ENCODE measurements around the gene MTIF3. TPM values are rescaled to one million over a fixed set of nuclear protein-coding genes. Genes with fewer than 3 reads are reported as not detected.
A peak's percentile ranks its signal among the peaks of the same experiment; 100 is the strongest.

MTIF3 gene
- total RNA-seq, 1 donor from 2014 or later: 38.6 TPM

DNA sequence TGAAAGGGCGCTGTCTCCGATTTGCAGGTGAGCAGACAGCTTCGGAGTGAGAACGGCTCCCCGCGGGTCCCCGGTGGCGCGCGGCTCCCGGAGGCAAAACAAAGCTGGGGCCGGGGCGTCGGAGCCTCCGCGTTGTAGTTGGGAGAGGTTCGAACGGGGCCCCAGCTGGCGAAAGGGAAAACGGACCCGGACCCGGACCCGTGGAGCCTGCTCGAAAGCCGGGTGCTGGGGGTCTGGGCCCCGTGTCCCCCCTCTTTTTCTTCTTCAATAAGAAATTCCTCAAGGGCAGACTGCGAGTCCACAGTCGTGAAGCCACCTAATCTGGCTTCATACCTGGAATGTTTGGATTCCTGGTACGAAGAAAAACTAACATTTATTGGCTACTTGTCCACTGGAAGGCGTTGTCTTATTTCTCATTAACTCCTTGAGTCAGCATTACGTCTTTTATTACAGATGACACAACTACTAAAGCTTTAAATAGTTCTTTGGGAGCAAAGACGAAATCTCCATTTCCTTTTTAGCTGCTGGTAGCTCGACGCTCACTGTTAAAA, 632 bp upstream of the MTIF3 start:
- H3K27me3 ChIP-seq: no peaks in the 10 kb centered on the region
- H3K36me3 ChIP-seq: no peaks in the 10 kb centered on the region
- peaks cover 26% of the 10 kb centered on the region for H3K4me1 ChIP-seq
- H3K9me3 ChIP-seq: no peaks in the 10 kb centered on the region
- peak overlapping the region; percentile 84 for H3K4me3 ChIP-seq
- H3K27ac ChIP-seq: peak overlapping the region; percentile 97
- TF ChIP-seq, protein P1, sequence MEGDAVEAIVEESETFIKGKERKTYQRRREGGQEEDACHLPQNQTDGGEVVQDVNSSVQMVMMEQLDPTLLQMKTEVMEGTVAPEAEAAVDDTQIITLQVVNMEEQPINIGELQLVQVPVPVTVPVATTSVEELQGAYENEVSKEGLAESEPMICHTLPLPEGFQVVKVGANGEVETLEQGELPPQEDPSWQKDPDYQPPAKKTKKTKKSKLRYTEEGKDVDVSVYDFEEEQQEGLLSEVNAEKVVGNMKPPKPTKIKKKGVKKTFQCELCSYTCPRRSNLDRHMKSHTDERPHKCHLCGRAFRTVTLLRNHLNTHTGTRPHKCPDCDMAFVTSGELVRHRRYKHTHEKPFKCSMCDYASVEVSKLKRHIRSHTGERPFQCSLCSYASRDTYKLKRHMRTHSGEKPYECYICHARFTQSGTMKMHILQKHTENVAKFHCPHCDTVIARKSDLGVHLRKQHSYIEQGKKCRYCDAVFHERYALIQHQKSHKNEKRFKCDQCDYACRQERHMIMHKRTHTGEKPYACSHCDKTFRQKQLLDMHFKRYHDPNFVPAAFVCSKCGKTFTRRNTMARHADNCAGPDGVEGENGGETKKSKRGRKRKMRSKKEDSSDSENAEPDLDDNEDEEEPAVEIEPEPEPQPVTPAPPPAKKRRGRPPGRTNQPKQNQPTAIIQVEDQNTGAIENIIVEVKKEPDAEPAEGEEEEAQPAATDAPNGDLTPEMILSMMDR (IDR thresholded peaks at IDR 0.05): no peak
- DNase-seq (peak; percentile 82), ATAC-seq (peak; percentile 17)
- intact Hi-C loops (cut with DNase I): no loop called here

DNA sequence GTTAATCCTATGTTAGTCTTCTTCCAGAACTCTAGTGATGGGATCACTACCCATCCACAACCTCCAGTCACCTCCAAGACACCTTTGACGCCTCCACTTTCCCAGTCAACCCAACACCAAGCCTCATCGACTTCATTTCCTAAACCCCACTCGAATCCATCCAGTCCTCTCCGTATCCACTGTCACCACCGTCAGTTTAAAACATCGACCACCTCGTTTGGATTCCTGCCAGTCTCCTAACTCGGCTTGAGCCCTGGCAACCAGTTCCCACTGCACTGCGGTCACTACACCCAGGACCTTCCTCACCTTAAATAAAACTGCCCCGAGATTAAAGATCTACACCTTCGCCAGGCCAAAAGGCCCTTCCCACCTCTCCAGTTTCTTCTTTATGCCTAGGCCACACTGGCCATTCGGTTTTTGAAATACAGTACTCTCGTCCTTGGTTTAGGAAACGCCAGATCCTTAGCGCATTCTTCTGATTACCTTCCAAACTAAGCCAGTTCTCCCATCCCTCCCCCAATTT, 1.2 kb downstream of the MTIF3 start:
- Histone ChIP-seq H3K36me3 (no peaks in the 10 kb centered on the region), H3K27me3 (no peaks in the 10 kb centered on the region), H3K9me3 (no peaks in the 10 kb centered on the region), H3K4me3 (peak overlapping the region; percentile 84), H3K27ac (peak overlapping the region; percentile 97), H3K4me1 (peaks cover 23% of the 10 kb centered on the region)
- DNase-seq: no peak
- no peak for ATAC-seq
- intact Hi-C loops (cut with DNase I): no loop called here
- TF ChIP-seq, protein P1 (IDR thresholded peaks at IDR 0.05): no peak

DNA sequence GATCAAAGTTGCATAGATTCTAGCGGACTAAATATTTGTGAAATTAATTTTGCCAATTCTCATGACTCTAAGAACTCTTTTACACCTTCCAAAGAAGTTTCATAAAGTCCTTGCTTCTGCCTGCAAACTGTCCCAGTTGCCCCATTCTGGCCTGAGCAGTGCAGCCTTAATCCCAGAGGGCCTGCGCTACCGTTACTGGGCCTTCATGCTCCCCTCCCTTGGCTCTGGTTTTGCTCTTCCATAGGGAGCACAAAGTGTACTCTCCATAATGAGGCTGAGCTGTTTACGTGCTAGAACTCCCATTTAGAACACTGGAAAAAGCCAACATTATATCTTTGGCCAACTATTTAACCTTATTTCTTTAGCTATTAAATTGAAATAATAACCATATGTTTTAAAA, 2.1 kb downstream of the MTIF3 start:
- Histone ChIP-seq H3K27me3 (no peaks in the 10 kb centered on the region), H3K27ac (no peak overlapping the region), H3K9me3 (no peaks in the 10 kb centered on the region), H3K4me1 (peaks cover 23% of the 10 kb centered on the region), H3K36me3 (no peaks in the 10 kb centered on the region), H3K4me3 (peak overlapping the region; percentile 84)
- ATAC-seq (no peak), DNase-seq (no peak)
- TF ChIP-seq, protein P1 (IDR thresholded peaks at IDR 0.05): no peak
- intact Hi-C loops (cut with DNase I): no loop called here

DNA sequence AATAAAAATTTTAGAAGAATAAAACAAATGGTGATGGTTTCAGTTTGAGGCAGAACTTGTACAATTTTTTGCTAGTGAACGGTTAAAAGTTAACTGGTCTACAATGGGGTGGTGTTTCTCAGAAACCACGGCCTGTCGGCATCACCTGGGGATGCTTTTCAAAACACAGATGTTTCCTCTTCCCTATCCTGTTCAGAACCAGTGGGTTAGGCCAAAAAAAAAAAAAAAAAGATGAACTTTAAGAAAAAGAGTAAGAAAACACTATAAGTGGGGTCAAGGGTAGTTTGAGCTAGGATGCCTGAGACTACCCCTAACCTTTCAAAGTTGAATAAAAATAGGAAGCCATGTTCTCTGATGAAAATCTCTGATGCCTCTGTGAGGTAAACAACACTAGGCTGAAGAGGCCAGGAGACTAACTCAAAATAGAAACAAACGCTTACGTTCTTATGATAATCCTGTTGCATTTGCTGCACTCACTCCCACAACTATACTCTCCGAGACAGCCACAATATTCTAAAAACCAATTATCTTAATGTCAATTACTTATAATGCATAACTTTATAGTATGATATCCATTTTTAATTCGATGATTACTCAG, 3.3 kb downstream of the MTIF3 start:
- Histone ChIP-seq H3K36me3 (no peaks in the 10 kb centered on the region), H3K4me1 (peaks cover 23% of the 10 kb centered on the region), H3K9me3 (no peaks in the 10 kb centered on the region), H3K4me3 (no peak overlapping the region), H3K27ac (no peak overlapping the region), H3K27me3 (no peaks in the 10 kb centered on the region)
- DNase-seq: no peak
- no peak for ATAC-seq
- intact Hi-C loops (cut with DNase I): no loop called here
- TF ChIP-seq, protein P1 (IDR thresholded peaks at IDR 0.05): no peak

DNA sequence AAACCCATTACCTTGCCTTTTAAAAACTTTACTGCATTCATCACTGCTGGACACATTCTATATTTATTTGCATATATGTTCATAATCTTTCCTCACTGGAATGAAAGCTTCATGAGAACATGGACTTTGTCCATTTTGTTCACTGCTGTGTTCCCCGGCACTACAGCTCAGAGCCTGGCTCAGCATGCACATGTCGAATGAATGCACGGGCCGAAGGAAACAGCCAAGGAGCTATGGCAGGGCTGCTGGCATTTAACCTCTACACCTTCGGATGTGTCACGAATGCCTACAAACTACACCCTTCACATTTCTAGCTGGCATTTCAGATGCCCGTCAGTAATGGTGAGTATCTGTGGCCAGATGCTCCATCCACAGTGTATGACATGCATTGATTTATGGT, 7.6 kb downstream of the MTIF3 start:
- TF ChIP-seq, protein P1 (IDR thresholded peaks at IDR 0.05): no peak
- DNase-seq (no peak), ATAC-seq (no peak)
- no peaks in the 10 kb centered on the region for H3K9me3 ChIP-seq
- H3K27me3 ChIP-seq: no peaks in the 10 kb centered on the region
- no peak overlapping the region for H3K4me3 ChIP-seq
- H3K4me1 ChIP-seq: peaks cover 6% of the 10 kb centered on the region
- intact Hi-C loops (cut with DNase I): no loop called here
- H3K36me3 ChIP-seq: peaks cover 26% of the 10 kb centered on the region
- H3K27ac ChIP-seq: no peak overlapping the region
